ENCODE results near the gene PANX1.

DNA sequence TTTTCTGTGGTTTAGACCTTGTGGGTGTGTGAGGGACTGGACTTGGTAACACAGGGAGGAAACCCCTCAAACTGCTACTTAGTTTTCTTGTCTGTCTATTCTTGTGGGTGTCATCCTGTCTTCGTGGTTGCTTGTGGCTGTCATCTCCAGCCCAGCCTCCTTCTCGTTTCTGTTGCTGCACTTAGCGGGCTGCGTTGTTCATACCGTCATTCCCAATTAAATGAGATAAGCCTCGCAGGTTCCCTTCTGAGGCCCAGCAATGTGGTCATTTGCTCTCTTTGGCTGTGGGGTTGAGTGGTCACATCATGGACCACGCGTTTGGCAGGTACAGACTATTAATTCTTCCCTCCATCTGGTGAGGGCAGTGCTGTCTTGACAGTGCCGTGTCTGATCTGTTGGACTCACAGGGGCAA, 18.8 kb downstream of the PANX1 start:
- no peak for TF ChIP-seq YY1 (IDR thresholded peaks at IDR 0.05; ENCODE audit: insufficient read depth, insufficient read length)
- no peak for TF ChIP-seq ZNF274 (IDR thresholded peaks at IDR 0.05; ENCODE audit: low read depth, low read length)
